K562 (cell line): ENCODE measurements around the gene SLBP. TPM values are rescaled to one million over a fixed set of nuclear protein-coding genes. Genes with fewer than 3 reads are reported as not detected.

Source experiments
- ATAC-seq: fragments of 200-7000 bp; cut with Tn5 transposase; 3 replicates; pipeline ENCODE4 v1.9.1; 2020; ENCODE audit warnings: moderate library complexity
- BruUV-seq: library from RNA; stranded (reverse); fragments of 400-500 nt; replicated peaks from 2 replicates; lab custom pipeline; 2021; lab: Mats Ljungman, UMichigan
- CTCF ChIA-PET: fragments of 300-600 bp; formaldehyde crosslinking; extraction: SDS; loops from one replicate; lab custom pipeline; 2021; ENCODE audit warnings: low intra/inter-chr PET ratio; lab: Yijun Ruan, JAX
- POLR2A ChIA-PET: fragments of 300-600, 350-650 bp; sonication (Branson Sonifier 250); formaldehyde crosslinking; extraction: SDS; loops from one replicate; lab custom pipeline; 2021; ENCODE audit warnings: antibody characterized with exemption, inconsistent platforms; lab: Yijun Ruan, JAX
- DNase-seq, 4 experiments: peaks; one replicate each; pipeline versions ENCODE4 v3.0.0 to v3.0.0-alpha.2; 2011 to 2018; ENCODE audit warnings: low spot score in 3 of 4, mixed read lengths in 3 of 4; ENCODE audit errors: extremely low read depth in 1 of 4
- FAIRE-seq: peaks from 2 replicates; lab custom pipeline; 2011; peaks lifted over from hg19 to GRCh38; lab: Jason Lieb, UNC
- H2AFZ ChIP-seq: 2 replicates; pipeline ENCODE4 v1.6.0; 2011; ENCODE audit warnings: low read depth, low read length, control low read depth, inconsistent platforms
- H3K27ac ChIP-seq: fragments of 200-600 bp; 3 replicates; pipeline ENCODE4 v1.8.0; 2011; ENCODE audit warnings: low read depth, mild to moderate bottlenecking, control low read depth, inconsistent platforms, low read length, moderate library complexity, mixed read lengths; ENCODE audit errors: extremely low read depth
- H3K27me3 ChIP-seq, 2 experiments: fragments of 300-600 bp in 1 of 2; 2 replicates in 1 of 2; 3 replicates in 1 of 2; pipeline versions ENCODE4 v1.6.0 to v1.8.0; 2011; ENCODE audit warnings: inconsistent platforms in 2 of 2, low read length in 2 of 2, mild to moderate bottlenecking in 1 of 2, mixed read lengths in 1 of 2, moderate library complexity in 1 of 2; ENCODE audit not compliant: control insufficient read depth in 2 of 2, insufficient read depth in 2 of 2
- H3K36me3 ChIP-seq: fragments of 300-600 bp; 3 replicates; pipeline ENCODE4 v1.8.0; 2011; ENCODE audit warnings: mild to moderate bottlenecking, low read length, inconsistent platforms; ENCODE audit not compliant: control insufficient read depth, insufficient read depth
- H3K4me1 ChIP-seq, 2 experiments: fragments of 200-600 bp in 1 of 2; replicated peaks in 1 of 2; 2 replicates in 1 of 2; 3 replicates in 1 of 2; pipeline versions ENCODE4 v1.5.1 to v1.8.0; 2011; ENCODE audit warnings: inconsistent platforms in 2 of 2, low read length in 2 of 2, mild to moderate bottlenecking in 1 of 2, mixed read lengths in 1 of 2, moderate library complexity in 1 of 2; ENCODE audit not compliant: control insufficient read depth in 2 of 2, insufficient read depth in 2 of 2
- H3K4me2 ChIP-seq: 2 replicates; pipeline ENCODE4 v1.6.1; 2011; ENCODE audit warnings: low read length, control low read depth, inconsistent platforms, mixed read lengths; ENCODE audit not compliant: insufficient read depth
- H3K4me3 ChIP-seq: fragments of 200-600 bp; sonication (generic), shearing (Covaris generic); 2 replicates; pipeline ENCODE4 v1.5.1; 2016; ENCODE audit warnings: control low read depth, inconsistent platforms
- H3K79me2 ChIP-seq: fragments of 200-600 bp; 3 replicates; pipeline ENCODE4 v1.8.0; 2011; ENCODE audit warnings: low read length, inconsistent platforms; ENCODE audit not compliant: control insufficient read depth, insufficient read depth
- H3K9ac ChIP-seq, 2 experiments: 2 replicates each; pipeline versions ENCODE4 v1.6.0 to v1.6.1; 2011; ENCODE audit warnings: low read depth in 2 of 2, low read length in 2 of 2, control low read depth in 1 of 2, inconsistent platforms in 1 of 2, mild to moderate bottlenecking in 1 of 2, mixed read lengths in 1 of 2; ENCODE audit not compliant: insufficient read depth in 1 of 2
- H3K9me1 ChIP-seq: one replicate; pipeline ENCODE4 v1.6.0; 2011; ENCODE audit warnings: inconsistent platforms, mild to moderate bottlenecking, low read length, moderate library complexity; ENCODE audit not compliant: control insufficient read depth, insufficient read depth
- H3K9me3 ChIP-seq: replicated peaks from 2 replicates; pipeline ENCODE4 v1.5.1; 2011; ENCODE audit warnings: low read depth, low read length, inconsistent platforms; ENCODE audit not compliant: control insufficient read depth, insufficient read depth
- H4K20me1 ChIP-seq: replicated peaks from 2 replicates; pipeline ENCODE4 v1.6.1; 2011; ENCODE audit warnings: low read length, inconsistent platforms, mixed read lengths; ENCODE audit not compliant: control insufficient read depth, insufficient read depth
- ADNP ChIP-seq: fragments of 200-800 bp; sonication (Bioruptor generic); IDR thresholded peaks from 2 replicates; pipeline ENCODE4 v1.6.1; 2016; ENCODE audit warnings: missing genetic modification characterization, missing compliant biosample characterization
- AFF4 ChIP-seq: sonication (generic); formaldehyde crosslinking; IDR thresholded peaks from 2 replicates; pipeline ENCODE4 v1.8.0; 2023; ENCODE audit warnings: mild to moderate bottlenecking, missing genetic modification reagents
- CHAMP1 ChIP-seq: fragments of 450-650 bp; IDR thresholded peaks from 2 replicates; pipeline ENCODE4 v1.6.1; 2016; ENCODE audit warnings: mild to moderate bottlenecking
- CREBBP ChIP-seq: IDR thresholded peaks from one replicate; pipeline ENCODE4 v1.6.1; 2012; ENCODE audit warnings: low read depth, mild to moderate bottlenecking, control low read depth, inconsistent platforms, low read length
- E2F6 ChIP-seq, 2 experiments: IDR thresholded peaks; 2 replicates each; pipeline ENCODE4 v1.6.1; 2011; ENCODE audit warnings: borderline replicate concordance in 1 of 2, control low read depth in 1 of 2, low read depth in 1 of 2, low read length in 1 of 2, mild to moderate bottlenecking in 1 of 2, mixed read lengths in 1 of 2, moderate library complexity in 1 of 2; ENCODE audit not compliant: insufficient read depth in 1 of 2, insufficient read length in 1 of 2, poor library complexity in 1 of 2, severe bottlenecking in 1 of 2; ENCODE audit errors: extremely low read depth in 1 of 2
- EP400 ChIP-seq: fragments of 450-650 bp; IDR thresholded peaks from 2 replicates; pipeline ENCODE4 v1.6.1; 2017; ENCODE audit warnings: antibody characterized with exemption, mild to moderate bottlenecking, moderate library complexity
- HOXB6 ChIP-seq: fragments of 250-450 bp; sonication (Bioruptor Pico); IDR thresholded peaks from 2 replicates; pipeline ENCODE4 v1.5.1; 2022; ENCODE audit warnings: mild to moderate bottlenecking, borderline replicate concordance
- PCBP2 ChIP-seq: fragments of 200-400 bp; formaldehyde crosslinking; IDR thresholded peaks from 2 replicates; pipeline ENCODE4 v1.6.1; 2018; ENCODE audit warnings: low read length, low read depth, mild to moderate bottlenecking, moderate library complexity; ENCODE audit not compliant: poor library complexity, severe bottlenecking
- RB1 ChIP-seq: fragments of 450-650 bp; IDR thresholded peaks from 2 replicates; pipeline ENCODE4 v1.6.1; 2017; ENCODE audit warnings: low read depth, mild to moderate bottlenecking
- RBM39 ChIP-seq: fragments of 200-400 bp; formaldehyde crosslinking; optimal IDR thresholded peaks from 2 replicates; pipeline ENCODE3; 2018; ENCODE audit warnings: low read depth, low read length
- SREBF1 ChIP-seq: fragments of 150-350 bp; IDR thresholded peaks from 2 replicates; pipeline ENCODE4 v1.6.1; 2014; ENCODE audit warnings: antibody characterized with exemption, low read depth, low read length, borderline replicate concordance
- ZNF780A ChIP-seq: fragments of 250-450 bp; sonication (Bioruptor Pico); IDR thresholded peaks from 2 replicates; pipeline ENCODE4 v1.5.0; 2021; ENCODE audit warnings: mild to moderate bottlenecking
- WGBS: fragments of 100-300 bp; shearing (Covaris generic); methylation state at CpG from one replicate; pipeline ENCODE4 v1.1.6; 2016; ENCODE audit warnings: low coverage, mixed read lengths; ENCODE audit not compliant: insufficient coverage; ENCODE audit errors: missing lambda C conversion rate; 5-methylcytosine and 5-hydroxymethylcytosine counted together
- in situ Hi-C: fragments of 300-500 bp; cut with MboI; formaldehyde crosslinking; loops from 4 replicates; pipeline ENCODE4 v1.15.0; 2018; ENCODE audit warnings: inconsistent platforms, mixed read lengths
- intact Hi-C: fragments of 100-400 bp; cut with micrococcal nuclease; formaldehyde crosslinking; loops from 2 replicates; pipeline ENCODE4 v1.14.2; 2022
- polyA plus RNA-seq, 8 experiments: library from polyadenylated mRNA; depleted of rRNA in 4 of 8; stranded (reverse) in 5 of 8; unstranded in 3 of 8; fragments of >200 nt; fragmentation: Nextera tagmentation in 2 of 8; fragmentation: Illumina TruSeq in 1 of 8; extraction: Ambion mirVana in 2 of 8; extraction: Trizol in 1 of 8; gene quantifications; 2 replicates each; pipeline versions ENCODE4 v1.2.1 to v1.2.3, GENCODE V29; 2011 to 2014; ENCODE audit warnings: inconsistent platforms in 1 of 8, missing spikeins in 1 of 8
- total RNA-seq, 7 experiments: library from RNA; depleted of rRNA in 6 of 7; stranded (reverse); fragments of >200 nt in 6 of 7; fragmentation: Illumina TruSeq in 2 of 7; extraction: Trizol in 2 of 7; gene quantifications; 2 replicates each; pipeline versions ENCODE4 v1.2.1 to v1.2.3, GENCODE V29; 2011 to 2021; ENCODE audit warnings: low replicate concordance in 1 of 7

The SLBP gene
- total and polyA plus RNA-seq, 9 of the 15 experiments (the other 6 are each of a cell fraction or from before 2014, with no cell fraction given): 49.4 to 221 (median 162) TPM

GRCh38 chr4:1667273-1667672, 44.8 kb downstream of the SLBP start:
- CTCF ChIA-PET: no interaction called here
- BruUV-seq: no TSS peak

More at GRCh38 chr4:1667273-1667672, 44.8 kb downstream of the SLBP start:
- Histone ChIP-seq H3K27me3 (no peaks in the 10 kb centered on the region), H3K9me3 (no peaks in the 10 kb centered on the region), H3K4me3 (no peak overlapping the region), H3K9ac (no peak overlapping the region; a peak in 1 of 4 replicates), H3K9me1 (no peaks in the 10 kb centered on the region), H3K4me1 (peaks cover 0 to 31% of the 10 kb centered on the region in 2 experiments; a peak in 2 of 5 replicates), H3K36me3 (no peaks in the 10 kb centered on the region), H4K20me1 (no peaks in the 10 kb centered on the region), H3K4me2 (no peak overlapping the region), H2AFZ (no peak overlapping the region), H3K27ac (no peak overlapping the region), H3K79me2 (no peaks in the 10 kb centered on the region)
- POLR2A ChIA-PET: interaction anchor here (0.7 to 1.1 kb wide), 2 partner anchors 24 to 118 kb away, joined by 3 to 4 read pairs; no protein-coding TSS in a partner anchor
- no peak for FAIRE-seq
- no peak for ATAC-seq
- intact Hi-C loops (no loop called here), in situ Hi-C loops (no loop called here)
- DNase-seq: no peak
- 51% methylated on average over 10 of the region's 15 CpGs for WGBS
- TF ChIP-seq PCBP2 (no peak), ADNP (tag) (no peak), ZNF780A (CRISPR knock-in tag) (no peak), CREBBP (no peak), CHAMP1 (no peak), SREBF1 (no peak), HOXB6 (no peak), E2F6 (IDR thresholded peaks at IDR 0.05; ENCODE audit: borderline replicate concordance in 1 of 2, extremely low read depth in 1 of 2, insufficient read depth in 1 of 2, insufficient read length in 1 of 2, low read depth in 1 of 2, low read length in 1 of 2, poor library complexity in 1 of 2, severe bottlenecking in 1 of 2) (no peak), EP400 (no peak), AFF4 (no peak), RB1 (no peak), RBM39 (no peak)
